WTC11 (cell line): Measurements from ENCODE around the gene GNG11.

ENCODE experiments used
- ATF1 ChIP-seq: sonication (generic); formaldehyde crosslinking; IDR thresholded peaks from 2 replicates; pipeline ENCODE4 v1.8.1; 2023; ENCODE audit warnings: mild to moderate bottlenecking, moderate library complexity, missing genetic modification reagents
- CREB1 ChIP-seq: sonication (generic); formaldehyde crosslinking; IDR thresholded peaks from 2 replicates; pipeline ENCODE4 v1.8.0; 2023; ENCODE audit warnings: mild to moderate bottlenecking, missing genetic modification reagents
- KAT7 ChIP-seq: sonication (generic); formaldehyde crosslinking; IDR thresholded peaks from 2 replicates; pipeline ENCODE4 v1.8.1; 2023; ENCODE audit warnings: missing genetic modification reagents, mild to moderate bottlenecking, borderline replicate concordance
- SP1 ChIP-seq: sonication (generic); formaldehyde crosslinking; conservative IDR thresholded peaks from 2 replicates; pipeline ENCODE4 v1.8.1; 2022; ENCODE audit warnings: missing genetic modification reagents
- TEAD1 ChIP-seq: sonication (generic); formaldehyde crosslinking; IDR thresholded peaks from 2 replicates; pipeline ENCODE4 v1.8.0; 2022; ENCODE audit warnings: mild to moderate bottlenecking, missing genetic modification reagents
- TP53 ChIP-seq: sonication (generic); formaldehyde crosslinking; IDR thresholded peaks from 2 replicates; pipeline ENCODE4 v1.8.1; 2023; ENCODE audit warnings: mild to moderate bottlenecking, missing genetic modification reagents
- ZNF423 ChIP-seq: fragments of 250-450 bp; sonication (Bioruptor Pico); IDR thresholded peaks from 2 replicates; pipeline ENCODE4 v2.1.2; 2022; ENCODE audit warnings: mild to moderate bottlenecking, moderate library complexity
- TF ChIP-seq, protein P1 (sequence below): fragments of 200-600 bp; IDR thresholded peaks from 2 replicates; pipeline ENCODE4 v1.8.0; 2022; ENCODE audit warnings: antibody characterized with exemption
- TF ChIP-seq, protein P2 (sequence below): sonication (generic); formaldehyde crosslinking; IDR thresholded peaks from 2 replicates; pipeline ENCODE4 v1.8.0; 2023; ENCODE audit warnings: mild to moderate bottlenecking, missing genetic modification reagents
- TF ChIP-seq, protein P3 (sequence below): sonication (generic); formaldehyde crosslinking; IDR thresholded peaks from 2 replicates; pipeline ENCODE4 v1.8.1; 2023; ENCODE audit warnings: mild to moderate bottlenecking, missing genetic modification reagents
- TF ChIP-seq, protein P4 (sequence below): sonication (generic); formaldehyde crosslinking; IDR thresholded peaks from 2 replicates; pipeline ENCODE4 v1.8.0; 2022; ENCODE audit warnings: missing genetic modification reagents
- TF ChIP-seq, protein P5 (sequence below): sonication (generic); formaldehyde crosslinking; IDR thresholded peaks from 2 replicates; pipeline ENCODE4 v1.8.1; 2023; ENCODE audit warnings: mild to moderate bottlenecking, missing genetic modification reagents, moderate library complexity
- TF ChIP-seq, protein P6 (sequence below): sonication (generic); formaldehyde crosslinking; IDR thresholded peaks from 2 replicates; pipeline ENCODE4 v1.8.1; 2022; ENCODE audit warnings: low read depth, mild to moderate bottlenecking, moderate library complexity, missing genetic modification reagents, borderline replicate concordance
- TF ChIP-seq, protein P7 (sequence below): sonication (generic); formaldehyde crosslinking; IDR thresholded peaks from 2 replicates; pipeline ENCODE4 v1.8.1; 2022; ENCODE audit warnings: low read depth, missing genetic modification reagents, borderline replicate concordance

DNA sequence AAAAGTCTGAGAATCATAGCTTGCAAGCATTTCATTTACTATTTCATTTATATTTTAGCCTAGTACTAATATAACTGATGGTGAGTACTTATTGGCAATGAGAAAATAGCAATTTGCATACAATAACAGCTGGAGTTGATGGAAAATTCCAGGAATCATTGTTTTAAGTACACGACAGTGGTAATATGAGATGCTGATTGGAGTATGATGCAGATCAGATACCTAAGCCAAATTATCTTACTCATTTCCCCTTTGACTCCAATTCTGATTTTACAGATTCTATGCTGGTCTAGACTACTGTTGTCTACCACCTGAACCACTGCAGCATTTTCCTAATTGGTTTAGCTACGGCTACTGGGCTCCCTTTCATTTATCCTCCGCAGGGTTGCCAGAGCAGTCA is 36.7 kb downstream of the GNG11 start:
- TF ChIP-seq, protein P1, sequence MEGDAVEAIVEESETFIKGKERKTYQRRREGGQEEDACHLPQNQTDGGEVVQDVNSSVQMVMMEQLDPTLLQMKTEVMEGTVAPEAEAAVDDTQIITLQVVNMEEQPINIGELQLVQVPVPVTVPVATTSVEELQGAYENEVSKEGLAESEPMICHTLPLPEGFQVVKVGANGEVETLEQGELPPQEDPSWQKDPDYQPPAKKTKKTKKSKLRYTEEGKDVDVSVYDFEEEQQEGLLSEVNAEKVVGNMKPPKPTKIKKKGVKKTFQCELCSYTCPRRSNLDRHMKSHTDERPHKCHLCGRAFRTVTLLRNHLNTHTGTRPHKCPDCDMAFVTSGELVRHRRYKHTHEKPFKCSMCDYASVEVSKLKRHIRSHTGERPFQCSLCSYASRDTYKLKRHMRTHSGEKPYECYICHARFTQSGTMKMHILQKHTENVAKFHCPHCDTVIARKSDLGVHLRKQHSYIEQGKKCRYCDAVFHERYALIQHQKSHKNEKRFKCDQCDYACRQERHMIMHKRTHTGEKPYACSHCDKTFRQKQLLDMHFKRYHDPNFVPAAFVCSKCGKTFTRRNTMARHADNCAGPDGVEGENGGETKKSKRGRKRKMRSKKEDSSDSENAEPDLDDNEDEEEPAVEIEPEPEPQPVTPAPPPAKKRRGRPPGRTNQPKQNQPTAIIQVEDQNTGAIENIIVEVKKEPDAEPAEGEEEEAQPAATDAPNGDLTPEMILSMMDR: no peak
- TF ChIP-seq ZNF423 (CRISPR knock-in tag) (no peak), TEAD1 (CRISPR knock-in tag) (no peak), CREB1 (no peak), KAT7 (no peak), ATF1 (CRISPR knock-in tag) (no peak), SP1 (CRISPR knock-in tag) (no peak), TP53 (CRISPR knock-in tag) (no peak)
- TF ChIP-seq, protein P2, sequence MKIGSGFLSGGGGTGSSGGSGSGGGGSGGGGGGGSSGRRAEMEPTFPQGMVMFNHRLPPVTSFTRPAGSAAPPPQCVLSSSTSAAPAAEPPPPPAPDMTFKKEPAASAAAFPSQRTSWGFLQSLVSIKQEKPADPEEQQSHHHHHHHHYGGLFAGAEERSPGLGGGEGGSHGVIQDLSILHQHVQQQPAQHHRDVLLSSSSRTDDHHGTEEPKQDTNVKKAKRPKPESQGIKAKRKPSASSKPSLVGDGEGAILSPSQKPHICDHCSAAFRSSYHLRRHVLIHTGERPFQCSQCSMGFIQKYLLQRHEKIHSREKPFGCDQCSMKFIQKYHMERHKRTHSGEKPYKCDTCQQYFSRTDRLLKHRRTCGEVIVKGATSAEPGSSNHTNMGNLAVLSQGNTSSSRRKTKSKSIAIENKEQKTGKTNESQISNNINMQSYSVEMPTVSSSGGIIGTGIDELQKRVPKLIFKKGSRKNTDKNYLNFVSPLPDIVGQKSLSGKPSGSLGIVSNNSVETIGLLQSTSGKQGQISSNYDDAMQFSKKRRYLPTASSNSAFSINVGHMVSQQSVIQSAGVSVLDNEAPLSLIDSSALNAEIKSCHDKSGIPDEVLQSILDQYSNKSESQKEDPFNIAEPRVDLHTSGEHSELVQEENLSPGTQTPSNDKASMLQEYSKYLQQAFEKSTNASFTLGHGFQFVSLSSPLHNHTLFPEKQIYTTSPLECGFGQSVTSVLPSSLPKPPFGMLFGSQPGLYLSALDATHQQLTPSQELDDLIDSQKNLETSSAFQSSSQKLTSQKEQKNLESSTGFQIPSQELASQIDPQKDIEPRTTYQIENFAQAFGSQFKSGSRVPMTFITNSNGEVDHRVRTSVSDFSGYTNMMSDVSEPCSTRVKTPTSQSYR (CRISPR knock-in tag): no peak
- TF ChIP-seq, protein P3, sequence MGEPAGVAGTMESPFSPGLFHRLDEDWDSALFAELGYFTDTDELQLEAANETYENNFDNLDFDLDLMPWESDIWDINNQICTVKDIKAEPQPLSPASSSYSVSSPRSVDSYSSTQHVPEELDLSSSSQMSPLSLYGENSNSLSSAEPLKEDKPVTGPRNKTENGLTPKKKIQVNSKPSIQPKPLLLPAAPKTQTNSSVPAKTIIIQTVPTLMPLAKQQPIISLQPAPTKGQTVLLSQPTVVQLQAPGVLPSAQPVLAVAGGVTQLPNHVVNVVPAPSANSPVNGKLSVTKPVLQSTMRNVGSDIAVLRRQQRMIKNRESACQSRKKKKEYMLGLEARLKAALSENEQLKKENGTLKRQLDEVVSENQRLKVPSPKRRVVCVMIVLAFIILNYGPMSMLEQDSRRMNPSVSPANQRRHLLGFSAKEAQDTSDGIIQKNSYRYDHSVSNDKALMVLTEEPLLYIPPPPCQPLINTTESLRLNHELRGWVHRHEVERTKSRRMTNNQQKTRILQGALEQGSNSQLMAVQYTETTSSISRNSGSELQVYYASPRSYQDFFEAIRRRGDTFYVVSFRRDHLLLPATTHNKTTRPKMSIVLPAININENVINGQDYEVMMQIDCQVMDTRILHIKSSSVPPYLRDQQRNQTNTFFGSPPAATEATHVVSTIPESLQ (CRISPR knock-in tag): no peak
- TF ChIP-seq, protein P4, sequence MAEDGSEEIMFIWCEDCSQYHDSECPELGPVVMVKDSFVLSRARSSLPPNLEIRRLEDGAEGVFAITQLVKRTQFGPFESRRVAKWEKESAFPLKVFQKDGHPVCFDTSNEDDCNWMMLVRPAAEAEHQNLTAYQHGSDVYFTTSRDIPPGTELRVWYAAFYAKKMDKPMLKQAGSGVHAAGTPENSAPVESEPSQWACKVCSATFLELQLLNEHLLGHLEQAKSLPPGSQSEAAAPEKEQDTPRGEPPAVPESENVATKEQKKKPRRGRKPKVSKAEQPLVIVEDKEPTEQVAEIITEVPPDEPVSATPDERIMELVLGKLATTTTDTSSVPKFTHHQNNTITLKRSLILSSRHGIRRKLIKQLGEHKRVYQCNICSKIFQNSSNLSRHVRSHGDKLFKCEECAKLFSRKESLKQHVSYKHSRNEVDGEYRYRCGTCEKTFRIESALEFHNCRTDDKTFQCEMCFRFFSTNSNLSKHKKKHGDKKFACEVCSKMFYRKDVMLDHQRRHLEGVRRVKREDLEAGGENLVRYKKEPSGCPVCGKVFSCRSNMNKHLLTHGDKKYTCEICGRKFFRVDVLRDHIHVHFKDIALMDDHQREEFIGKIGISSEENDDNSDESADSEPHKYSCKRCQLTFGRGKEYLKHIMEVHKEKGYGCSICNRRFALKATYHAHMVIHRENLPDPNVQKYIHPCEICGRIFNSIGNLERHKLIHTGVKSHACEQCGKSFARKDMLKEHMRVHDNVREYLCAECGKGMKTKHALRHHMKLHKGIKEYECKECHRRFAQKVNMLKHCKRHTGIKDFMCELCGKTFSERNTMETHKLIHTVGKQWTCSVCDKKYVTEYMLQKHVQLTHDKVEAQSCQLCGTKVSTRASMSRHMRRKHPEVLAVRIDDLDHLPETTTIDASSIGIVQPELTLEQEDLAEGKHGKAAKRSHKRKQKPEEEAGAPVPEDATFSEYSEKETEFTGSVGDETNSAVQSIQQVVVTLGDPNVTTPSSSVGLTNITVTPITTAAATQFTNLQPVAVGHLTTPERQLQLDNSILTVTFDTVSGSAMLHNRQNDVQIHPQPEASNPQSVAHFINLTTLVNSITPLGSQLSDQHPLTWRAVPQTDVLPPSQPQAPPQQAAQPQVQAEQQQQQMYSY (CRISPR knock-in tag): no peak
- TF ChIP-seq, protein P5, sequence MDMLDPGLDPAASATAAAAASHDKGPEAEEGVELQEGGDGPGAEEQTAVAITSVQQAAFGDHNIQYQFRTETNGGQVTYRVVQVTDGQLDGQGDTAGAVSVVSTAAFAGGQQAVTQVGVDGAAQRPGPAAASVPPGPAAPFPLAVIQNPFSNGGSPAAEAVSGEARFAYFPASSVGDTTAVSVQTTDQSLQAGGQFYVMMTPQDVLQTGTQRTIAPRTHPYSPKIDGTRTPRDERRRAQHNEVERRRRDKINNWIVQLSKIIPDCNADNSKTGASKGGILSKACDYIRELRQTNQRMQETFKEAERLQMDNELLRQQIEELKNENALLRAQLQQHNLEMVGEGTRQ (CRISPR knock-in tag): no peak
- TF ChIP-seq, protein P6, sequence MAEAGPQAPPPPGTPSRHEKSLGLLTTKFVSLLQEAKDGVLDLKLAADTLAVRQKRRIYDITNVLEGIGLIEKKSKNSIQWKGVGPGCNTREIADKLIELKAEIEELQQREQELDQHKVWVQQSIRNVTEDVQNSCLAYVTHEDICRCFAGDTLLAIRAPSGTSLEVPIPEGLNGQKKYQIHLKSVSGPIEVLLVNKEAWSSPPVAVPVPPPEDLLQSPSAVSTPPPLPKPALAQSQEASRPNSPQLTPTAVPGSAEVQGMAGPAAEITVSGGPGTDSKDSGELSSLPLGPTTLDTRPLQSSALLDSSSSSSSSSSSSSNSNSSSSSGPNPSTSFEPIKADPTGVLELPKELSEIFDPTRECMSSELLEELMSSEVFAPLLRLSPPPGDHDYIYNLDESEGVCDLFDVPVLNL: no peak
- TF ChIP-seq, protein P7, sequence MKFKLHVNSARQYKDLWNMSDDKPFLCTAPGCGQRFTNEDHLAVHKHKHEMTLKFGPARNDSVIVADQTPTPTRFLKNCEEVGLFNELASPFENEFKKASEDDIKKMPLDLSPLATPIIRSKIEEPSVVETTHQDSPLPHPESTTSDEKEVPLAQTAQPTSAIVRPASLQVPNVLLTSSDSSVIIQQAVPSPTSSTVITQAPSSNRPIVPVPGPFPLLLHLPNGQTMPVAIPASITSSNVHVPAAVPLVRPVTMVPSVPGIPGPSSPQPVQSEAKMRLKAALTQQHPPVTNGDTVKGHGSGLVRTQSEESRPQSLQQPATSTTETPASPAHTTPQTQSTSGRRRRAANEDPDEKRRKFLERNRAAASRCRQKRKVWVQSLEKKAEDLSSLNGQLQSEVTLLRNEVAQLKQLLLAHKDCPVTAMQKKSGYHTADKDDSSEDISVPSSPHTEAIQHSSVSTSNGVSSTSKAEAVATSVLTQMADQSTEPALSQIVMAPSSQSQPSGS (CRISPR knock-in tag): no peak
